ENCODE results near the gene CAPNS1.
"Not testable (repeated sequence)": the region's sequence is repeated elsewhere in the genome, so short reads cannot be mapped to it uniquely, and the experiment has no call there.

The CAPNS1 gene

GRCh38 chr19:36114721-36115452 lies 25.0 kb upstream of the CAPNS1 start, which contains the start of gene POLR2I:
Gene POLR2I (minus strand): TSS chr19:36114875. CDS start chr19:36114856, 19 bp downstream.
- FAIRE-seq, result peak; percentile 99

- no peak for FAIRE-seq
Measured at GRCh38 chr19:36115453-36116343, 24.2 kb upstream of the CAPNS1 start, which contains the start of gene TBCB. Gene TBCB (plus strand): TSS chr19:36115468. CDS start chr19:36115561, 93 bp downstream.

DNA sequence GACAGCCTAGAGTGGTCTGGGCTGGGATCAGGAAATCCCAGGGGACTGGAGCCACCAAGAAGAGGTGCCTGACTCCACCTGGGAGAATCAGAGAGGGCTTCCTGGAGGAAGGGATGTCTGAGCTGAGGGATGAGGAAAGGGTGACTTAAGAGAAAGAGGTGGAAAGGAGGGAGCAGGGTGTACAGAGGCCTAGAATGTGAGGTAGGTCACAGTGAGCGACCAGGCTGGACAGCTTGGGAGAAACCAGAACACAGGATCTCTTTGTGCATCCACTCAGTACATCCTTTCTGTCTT lies 23.6 kb upstream of the CAPNS1 start:
- FAIRE-seq, result no peak

DNA sequence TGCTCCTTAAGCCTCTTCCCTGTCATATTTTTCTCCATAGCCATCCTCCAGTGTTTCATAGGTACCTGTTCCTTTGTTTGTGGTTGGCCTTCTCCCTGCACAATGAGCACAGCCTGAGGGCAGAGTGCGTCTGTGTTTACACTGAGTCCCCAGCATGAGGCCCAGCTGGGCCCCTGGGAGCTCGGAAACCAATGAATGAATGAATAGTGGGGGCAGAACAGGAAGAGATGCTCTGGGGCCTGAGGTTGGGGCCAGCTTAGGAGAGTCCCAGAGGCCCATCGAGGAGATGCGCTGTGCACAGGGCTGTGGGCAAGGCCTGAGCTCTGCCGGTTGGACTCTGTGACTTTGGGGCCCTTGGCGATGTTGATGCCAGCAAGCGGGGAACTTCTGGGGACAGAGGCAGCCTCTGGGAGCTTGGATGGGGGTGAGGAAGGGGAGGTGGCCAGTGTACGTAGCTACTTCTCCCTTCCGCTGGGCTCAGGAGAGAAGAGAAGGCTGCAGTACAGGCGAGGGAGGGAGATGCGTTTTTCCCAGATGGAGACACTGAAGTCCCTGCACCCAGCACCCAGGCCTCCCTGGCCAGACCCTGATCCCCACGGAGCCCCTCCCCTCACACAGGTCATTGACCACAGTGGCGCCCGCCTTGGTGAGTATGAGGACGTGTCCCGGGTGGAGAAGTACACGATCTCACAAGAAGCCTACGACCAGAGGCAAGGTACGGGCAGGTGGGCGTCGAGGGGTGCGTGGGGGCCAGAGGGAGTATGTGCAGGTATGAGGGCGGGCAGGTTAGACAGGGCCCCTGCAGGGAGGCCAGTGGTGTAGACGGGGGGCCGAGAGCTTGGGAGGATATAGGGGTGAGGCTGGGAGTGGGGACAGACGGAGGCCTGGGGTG lies 19.5 kb upstream of the CAPNS1 start:
- no peak for FAIRE-seq

GRCh38 chr19:36120984-36121358 lies 18.9 kb upstream of the CAPNS1 start:
- FAIRE-seq, result no peak

DNA sequence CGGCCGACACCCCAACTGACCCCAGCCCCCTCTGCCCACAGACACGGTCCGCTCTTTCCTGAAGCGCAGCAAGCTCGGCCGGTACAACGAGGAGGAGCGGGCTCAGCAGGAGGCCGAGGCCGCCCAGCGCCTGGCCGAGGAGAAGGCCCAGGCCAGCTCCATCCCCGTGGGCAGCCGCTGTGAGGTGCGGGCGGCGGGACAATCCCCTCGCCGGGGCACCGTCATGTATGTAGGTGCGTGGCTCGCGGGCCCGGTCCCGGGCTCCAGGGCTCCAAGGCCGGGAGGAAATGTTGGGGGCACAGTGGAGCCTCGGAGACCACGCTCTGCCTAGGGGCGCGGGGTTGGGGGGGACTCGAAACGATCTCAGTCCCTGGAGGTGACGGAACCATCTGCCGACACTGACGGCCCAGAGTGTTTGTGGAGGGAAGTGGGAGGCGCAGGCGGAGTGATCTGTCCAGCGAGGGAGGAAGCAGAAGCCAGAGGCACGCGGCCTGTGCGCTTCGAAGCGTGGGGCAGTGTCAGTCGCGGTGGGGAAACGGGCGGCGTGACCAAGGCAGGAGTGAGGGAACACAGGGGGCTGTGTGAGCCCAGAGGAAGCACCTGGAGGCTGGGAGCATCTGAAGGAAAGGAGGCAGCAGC lies 18.3 kb upstream of the CAPNS1 start:
- FAIRE-seq, result no peak

DNA sequence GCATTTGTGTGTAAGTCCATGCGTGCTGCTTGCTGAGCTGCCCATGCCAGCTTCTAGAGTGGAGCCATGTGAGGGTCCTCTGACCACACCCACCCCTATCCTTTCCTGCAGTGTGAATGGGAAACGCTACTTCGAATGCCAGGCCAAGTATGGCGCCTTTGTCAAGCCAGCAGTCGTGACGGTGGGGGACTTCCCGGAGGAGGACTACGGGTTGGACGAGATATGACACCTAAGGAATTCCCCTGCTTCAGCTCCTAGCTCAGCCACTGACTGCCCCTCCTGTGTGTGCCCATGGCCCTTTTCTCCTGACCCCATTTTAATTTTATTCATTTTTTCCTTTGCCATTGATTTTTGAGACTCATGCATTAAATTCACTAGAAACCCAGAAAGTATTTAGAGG lies 14.3 kb upstream of the CAPNS1 start:
- no peak for FAIRE-seq

DNA sequence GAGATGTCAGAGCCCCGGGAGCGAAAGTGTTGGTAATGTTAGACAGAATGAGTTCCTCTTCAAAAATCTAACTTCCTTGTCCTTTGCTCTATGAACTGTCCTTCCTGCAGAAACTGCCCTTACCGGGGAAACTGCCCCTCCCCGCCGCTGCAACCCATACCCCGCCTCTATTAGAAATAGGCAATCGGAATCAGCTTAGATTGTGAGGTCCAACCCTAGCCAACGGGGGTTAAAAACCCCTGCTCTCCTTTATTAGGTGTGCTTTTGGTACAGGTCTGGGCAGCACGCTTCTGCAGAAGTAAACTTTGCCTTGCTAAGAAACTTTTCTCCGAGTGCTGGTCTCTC lies 11.5 kb upstream of the CAPNS1 start:
- FAIRE-seq, result no peak

DNA sequence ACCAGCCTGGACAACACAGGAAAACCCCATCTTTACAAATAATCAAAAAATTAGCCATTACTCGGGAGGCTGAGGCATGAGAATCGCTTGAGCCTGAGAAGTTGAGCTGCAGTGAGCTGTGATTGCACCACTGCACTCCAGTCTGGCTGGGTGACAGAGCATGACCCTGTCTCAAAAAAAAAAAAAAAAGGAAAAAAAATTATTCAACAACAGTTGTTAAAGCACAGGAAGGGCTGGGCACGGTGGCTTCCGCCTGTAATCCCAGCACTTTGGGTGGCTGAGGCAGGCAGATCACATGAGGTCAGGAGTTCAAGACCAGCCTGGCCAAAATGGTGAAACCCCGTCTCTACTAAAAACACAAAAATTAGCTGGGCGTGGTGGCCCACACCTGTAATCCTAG lies 8.6 kb upstream of the CAPNS1 start:
- FAIRE-seq, result not testable (repeated sequence)

DNA sequence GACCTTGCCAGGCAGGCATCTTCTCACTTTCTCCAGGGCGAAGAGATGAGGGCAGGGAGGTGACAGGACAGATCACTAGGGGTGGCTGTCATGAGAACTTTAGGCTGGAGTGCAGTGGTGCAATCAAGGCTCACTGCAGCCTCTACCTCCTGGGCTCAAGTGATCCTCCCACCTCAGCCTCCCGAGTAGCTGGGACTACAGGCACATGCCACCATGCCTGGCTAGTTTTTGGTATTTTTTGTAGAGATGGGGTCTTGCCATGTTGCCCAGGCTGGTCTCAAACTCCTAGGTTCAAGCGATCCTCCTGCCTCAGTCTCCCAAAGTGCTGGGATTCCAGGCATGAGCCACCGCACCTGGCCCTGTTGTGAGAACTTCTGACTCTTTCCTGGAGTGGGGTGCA lies 5.0 kb upstream of the CAPNS1 start:
- FAIRE-seq, result not testable (repeated sequence)

- no peak for FAIRE-seq
Measured at GRCh38 chr19:36136964-36137686, 2.7 kb upstream of the CAPNS1 start.

DNA sequence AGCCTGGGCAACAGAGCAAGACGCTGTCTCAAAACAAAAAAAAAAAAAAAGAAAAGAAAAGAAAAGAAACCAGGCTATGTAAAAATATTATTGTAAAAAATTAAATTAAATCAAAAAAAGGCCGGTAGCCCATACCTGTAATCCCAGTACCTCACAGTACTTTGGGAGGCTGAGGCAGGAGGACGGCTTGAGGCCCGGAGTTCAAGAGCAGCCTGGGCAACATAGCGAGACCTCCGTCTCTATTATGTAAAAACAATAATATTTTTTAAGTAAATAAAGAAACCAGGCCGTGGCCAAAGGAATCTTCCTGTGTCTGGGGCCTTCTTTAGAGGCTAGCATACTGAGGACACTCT lies 770 bp upstream of the CAPNS1 start:
- FAIRE-seq, result no peak

- no peak for FAIRE-seq
Measured at GRCh38 chr19:36140304-36141038, 605 bp downstream of the CAPNS1 start.

DNA sequence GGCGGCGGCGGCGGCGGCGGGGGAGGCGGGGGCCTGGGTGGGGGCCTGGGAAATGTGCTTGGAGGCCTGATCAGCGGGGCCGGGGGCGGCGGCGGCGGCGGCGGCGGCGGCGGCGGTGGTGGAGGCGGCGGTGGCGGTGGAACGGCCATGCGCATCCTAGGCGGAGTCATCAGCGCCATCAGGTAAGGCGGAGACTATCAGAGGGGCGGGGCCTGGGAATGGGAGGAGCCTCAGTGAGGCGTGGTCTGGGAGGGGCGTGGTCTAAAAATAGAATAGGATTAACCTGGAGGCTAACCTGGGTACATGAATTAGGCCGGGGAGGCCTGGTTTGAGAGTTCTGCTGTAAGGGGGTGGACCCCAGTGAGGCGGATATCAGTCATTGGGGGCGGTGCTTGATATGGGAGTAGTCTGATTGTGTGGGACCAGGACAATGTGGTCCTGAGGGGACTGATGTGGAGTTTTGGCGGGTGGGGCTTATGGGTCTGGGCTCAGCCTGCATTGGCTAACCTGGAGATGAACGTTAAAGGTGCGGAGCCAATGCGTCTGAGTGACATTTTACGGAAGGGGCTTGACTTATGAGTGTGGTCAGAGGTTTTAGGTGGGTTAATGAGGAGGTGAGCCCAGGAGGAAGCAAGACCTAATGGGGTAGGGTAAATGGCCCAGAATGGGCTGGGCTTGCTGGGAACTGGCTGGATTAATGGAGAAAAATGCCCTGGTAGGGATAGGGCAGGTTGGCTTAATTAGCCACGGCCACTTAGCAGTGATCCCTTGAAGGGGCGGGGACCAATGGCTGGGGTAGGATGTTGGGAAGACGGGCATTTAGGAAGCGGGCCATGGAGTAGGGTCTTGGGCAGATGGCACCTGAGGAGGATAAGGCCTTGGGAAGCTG lies 1.4 kb downstream of the CAPNS1 start:
- no peak for FAIRE-seq

- no peak for FAIRE-seq
Measured at GRCh38 chr19:36142046-36142445, 2.2 kb downstream of the CAPNS1 start.

GRCh38 chr19:36142496-36142895 lies 2.6 kb downstream of the CAPNS1 start:
- FAIRE-seq, result no peak

- FAIRE-seq, result no peak
Measured at GRCh38 chr19:36144624-36145023, 4.8 kb downstream of the CAPNS1 start.

DNA sequence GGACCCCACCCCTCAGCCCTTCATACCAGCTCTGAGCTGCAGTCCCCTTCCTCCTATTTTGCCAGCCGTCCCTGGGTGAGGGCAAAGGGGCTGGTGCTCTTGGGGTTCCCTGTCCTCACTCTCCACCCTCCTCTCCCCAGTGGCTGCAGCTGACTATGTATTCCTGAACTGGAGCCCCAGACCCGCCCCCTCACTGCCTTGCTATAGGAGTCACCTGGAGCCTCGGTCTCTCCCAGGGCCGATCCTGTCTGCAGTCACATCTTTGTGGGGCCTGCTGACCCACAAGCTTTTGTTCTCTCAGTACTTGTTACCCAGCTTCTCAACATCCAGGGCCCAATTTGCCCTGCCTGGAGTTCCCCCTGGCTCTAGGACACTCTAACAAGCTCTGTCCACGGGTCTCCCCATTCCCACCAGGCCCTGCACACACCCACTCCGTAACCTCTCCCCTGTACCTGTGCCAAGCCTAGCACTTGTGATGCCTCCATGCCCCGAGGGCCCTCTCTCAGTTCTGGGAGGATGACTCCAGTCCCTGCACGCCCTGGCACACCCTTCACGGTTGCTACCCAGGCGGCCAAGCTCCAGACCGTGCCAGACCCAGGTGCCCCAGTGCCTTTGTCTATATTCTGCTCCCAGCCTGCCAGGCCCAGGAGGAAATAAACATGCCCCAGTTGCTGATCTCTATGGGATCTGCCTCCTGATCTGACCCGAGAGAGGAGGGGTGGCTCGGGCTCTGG lies 10.0 kb downstream of the CAPNS1 start:
- no peak for FAIRE-seq

DNA sequence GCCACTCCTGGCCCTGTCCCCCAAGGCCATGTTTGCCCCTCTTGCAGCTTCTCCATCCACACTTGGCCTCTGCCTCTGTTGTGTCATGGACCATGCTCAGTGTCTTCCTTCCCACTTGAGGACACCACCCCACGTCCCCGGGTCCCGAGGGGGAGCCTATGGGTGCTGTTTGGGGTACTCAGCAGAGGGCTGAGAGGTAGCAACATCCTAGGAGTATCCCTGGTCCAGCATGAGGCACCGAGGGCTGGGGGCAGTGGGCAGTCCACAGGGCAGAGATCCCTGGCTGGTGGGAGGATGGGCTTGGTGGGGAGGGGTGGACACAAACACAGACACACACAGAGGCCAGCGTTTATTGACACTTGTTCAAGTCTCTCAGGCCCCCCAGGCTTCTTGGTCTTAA lies 10.7 kb downstream of the CAPNS1 start:
- FAIRE-seq, result no peak

Measured in endometrium (tissue), 2 donors.